CD14-positive monocyte (primary cell): ENCODE measurements around the gene MCC. TPM values are rescaled to one million over a fixed set of nuclear protein-coding genes. Genes with fewer than 3 reads are reported as not detected.

Source experiments
- DNase-seq, 3 donors: peaks; one replicate each; pipeline ENCODE4 v3.0.0-alpha.2; 2011 to 2022
- H2AFZ ChIP-seq: 2 replicates; pipeline ENCODE4 v1.6.0; 2012; ENCODE audit warnings: mild to moderate bottlenecking, low read depth, low read length, inconsistent platforms; ENCODE audit not compliant: insufficient read depth, poor library complexity, severe bottlenecking
- H3K27ac ChIP-seq, 2 donors: 1 replicate in 1 of 2; 2 replicates in 1 of 2; pipeline ENCODE4 v1.5.1; 2012 to 2013; ENCODE audit warnings: low read length in 2 of 2, control low read depth in 1 of 2, inconsistent platforms in 1 of 2, low read depth in 1 of 2, mild to moderate bottlenecking in 1 of 2
- H3K27me3 ChIP-seq, 2 donors: one replicate each; pipeline versions ENCODE4 v1.6.0 to v1.6.1; 2011 to 2013; ENCODE audit warnings: low read length in 2 of 2; ENCODE audit not compliant: control insufficient read depth in 2 of 2, insufficient read depth in 2 of 2
- H3K36me3 ChIP-seq, 2 donors: replicated peaks in 1 of 2; 1 replicate in 1 of 2; 2 replicates in 1 of 2; pipeline versions ENCODE4 v1.5.1 to v1.6.1; 2012 to 2013; ENCODE audit warnings: low read length in 2 of 2, control low read depth in 1 of 2, inconsistent platforms in 1 of 2, mild to moderate bottlenecking in 1 of 2; ENCODE audit not compliant: insufficient read depth in 2 of 2, control insufficient read depth in 1 of 2
- H3K4me1 ChIP-seq, 2 donors: 1 replicate in 1 of 2; 2 replicates in 1 of 2; pipeline versions ENCODE4 v1.5.1 to v1.6.1; 2012 to 2013; ENCODE audit warnings: low read length in 2 of 2, control low read depth in 1 of 2, inconsistent platforms in 1 of 2, mild to moderate bottlenecking in 1 of 2, moderate library complexity in 1 of 2; ENCODE audit not compliant: insufficient read depth in 2 of 2, control insufficient read depth in 1 of 2
- H3K4me2 ChIP-seq: replicated peaks from 2 replicates; pipeline ENCODE3; 2012; ENCODE audit warnings: low read length, moderate library complexity, mild to moderate bottlenecking; ENCODE audit not compliant: poor library complexity, severe bottlenecking; ENCODE audit errors: extremely low read depth
- H3K4me3 ChIP-seq, 3 experiments: fragments of 200-600 bp in 1 of 3; sonication (generic) in 1 of 3; replicated peaks in 1 of 3; 1 replicate in 2 of 3; 2 replicates in 1 of 3; pipeline ENCODE4 v1.5.1; 2011 to 2013; ENCODE audit warnings: low read length in 3 of 3, mild to moderate bottlenecking in 3 of 3, control low read depth in 2 of 3, low read depth in 2 of 3, inconsistent platforms in 1 of 3, moderate library complexity in 1 of 3
- H3K79me2 ChIP-seq: 2 replicates; pipeline ENCODE4 v1.6.0; 2012; ENCODE audit warnings: mild to moderate bottlenecking, control low read depth, inconsistent platforms, low read length, moderate library complexity; ENCODE audit not compliant: insufficient read depth
- H3K9ac ChIP-seq: 2 replicates; pipeline ENCODE4 v1.6.0; 2017; ENCODE audit warnings: low read length, mild to moderate bottlenecking; ENCODE audit not compliant: insufficient read depth, poor library complexity, severe bottlenecking
- H3K9me3 ChIP-seq, 2 donors: replicated peaks in 1 of 2; 1 replicate in 1 of 2; 2 replicates in 1 of 2; pipeline versions ENCODE4 v1.5.1 to v1.6.1; 2012 to 2013; ENCODE audit warnings: low read length in 2 of 2, control low read depth in 1 of 2; ENCODE audit not compliant: control insufficient read depth in 1 of 2, insufficient read depth in 1 of 2
- H4K20me1 ChIP-seq: 2 replicates; pipeline ENCODE4 v1.6.0; 2012; ENCODE audit warnings: mild to moderate bottlenecking, low read length, control low read depth, moderate library complexity; ENCODE audit not compliant: insufficient read depth
- H3K27ac Mint-ChIP-seq, 7 donors: one replicate each; pipeline ENCODE4 v1.8.0; 2020; ENCODE audit warnings: mild to moderate bottlenecking in 7 of 7, mixed read lengths in 7 of 7, moderate library complexity in 6 of 7, inconsistent platforms in 2 of 7
- H3K27me3 Mint-ChIP-seq, 3 donors: one replicate each; pipeline ENCODE4 v1.8.0; 2021 to 2022; ENCODE audit warnings: low read depth in 3 of 3, mild to moderate bottlenecking in 3 of 3, mixed read lengths in 3 of 3, moderate library complexity in 3 of 3, inconsistent platforms in 1 of 3
- H3K36me3 Mint-ChIP-seq, 2 donors: one replicate each; pipeline ENCODE4 v1.8.0; 2020; ENCODE audit warnings: mixed read lengths in 2 of 2, inconsistent platforms in 1 of 2, mild to moderate bottlenecking in 1 of 2
- H3K4me1 Mint-ChIP-seq: one replicate; pipeline ENCODE4 v1.8.0; 2020; ENCODE audit warnings: mild to moderate bottlenecking, mixed read lengths
- H3K4me3 Mint-ChIP-seq, 2 donors: one replicate each; pipeline ENCODE4 v1.8.0; 2020; ENCODE audit warnings: mild to moderate bottlenecking in 2 of 2, mixed read lengths in 2 of 2, moderate library complexity in 1 of 2
- H3K9me3 Mint-ChIP-seq, 7 donors: one replicate each; pipeline ENCODE4 v1.8.0; 2020 to 2022; ENCODE audit warnings: mixed read lengths in 7 of 7, mild to moderate bottlenecking in 6 of 7, moderate library complexity in 6 of 7, inconsistent platforms in 2 of 7
- WGBS: methylation state at CpG from one replicate; pipeline ENCODE4 v1.1.5; 2013; ENCODE audit warnings: missing lambda C conversion rate; ENCODE audit not compliant: insufficient coverage; 5-methylcytosine and 5-hydroxymethylcytosine counted together
- intact Hi-C, 2 donors: fragments of 100-400 bp; cut with micrococcal nuclease; formaldehyde crosslinking; loops; one replicate each; pipeline versions ENCODE4 v1.15.0 to v1.15.1; 2023
- polyA plus RNA-seq, 3 donors: library from polyadenylated mRNA; depleted of rRNA in 1 of 3; unstranded in 2 of 3; stranded (reverse) in 1 of 3; fragments of 300-500 nt in 2 of 3; fragments of >200 nt in 1 of 3; fragmentation: Illumina TruSeq in 2 of 3; gene quantifications; 1 replicate in 2 of 3; 2 replicates in 1 of 3; pipeline ENCODE4 v1.2.3, GENCODE V29; 2012 to 2021
- TF ChIP-seq, protein P1 (sequence below): fragments of 200-600 bp; IDR thresholded peaks from one replicate; pipeline ENCODE4 v1.8.0; 2022; ENCODE audit warnings: antibody characterized with exemption, mild to moderate bottlenecking

MCC gene
- polyA plus RNA-seq, 3 donors = 0.09 TPM; not detected in 2

DNA sequence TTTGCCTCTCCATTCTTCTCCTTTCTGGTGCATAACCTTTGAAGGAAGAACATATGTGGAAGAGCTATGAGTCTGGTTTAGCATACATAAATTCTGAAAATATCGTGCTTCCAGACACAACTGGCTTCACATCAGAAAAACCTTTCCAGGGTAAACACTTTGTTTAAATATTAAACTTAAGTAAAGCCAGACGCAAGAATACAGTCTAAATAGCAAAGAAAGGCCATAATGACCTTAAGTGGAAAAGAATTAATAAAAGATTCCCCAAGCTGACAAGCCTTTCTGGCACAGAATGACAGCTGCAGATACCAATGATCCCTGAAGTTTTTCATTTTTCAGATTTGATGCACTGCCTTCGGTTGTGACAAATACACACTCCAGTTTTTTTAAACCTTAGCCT lies 40.0 kb downstream of the MCC start:
- peaks cover 0 to 18% (median 2%) of the 10 kb centered on the region in 7 donors for H3K9me3 Mint-ChIP-seq
- intact Hi-C loops = no loop called here
- no peaks in the 10 kb centered on the region for H3K79me2 ChIP-seq
- H3K27me3 Mint-ChIP-seq = peaks cover 9 to 38% (median 10%) of the 10 kb centered on the region in 3 donors
- no peaks in the 10 kb centered on the region for H4K20me1 ChIP-seq
- H3K36me3 ChIP-seq = no peaks in the 10 kb centered on the region
- no peak overlapping the region for H3K27ac Mint-ChIP-seq
- DNase-seq = no peak
- no peak overlapping the region for H2AFZ ChIP-seq
- H3K9me3 ChIP-seq = no peaks in the 10 kb centered on the region
- 100% methylated on average over 1 of the region's 3 CpGs for WGBS
- no peak overlapping the region for H3K27ac ChIP-seq
- no peak overlapping the region for H3K4me3 ChIP-seq
- H3K36me3 Mint-ChIP-seq = no peaks in the 10 kb centered on the region
- H3K4me1 ChIP-seq = no peaks in the 10 kb centered on the region
- H3K4me3 Mint-ChIP-seq = no peak overlapping the region
- no peak overlapping the region for H3K9ac ChIP-seq
- peaks cover 2% of the 10 kb centered on the region for H3K4me1 Mint-ChIP-seq
- peaks cover 6 to 21% of the 10 kb centered on the region in 2 donors for H3K27me3 ChIP-seq
- H3K4me2 ChIP-seq = no peak overlapping the region
- TF ChIP-seq, protein P1, sequence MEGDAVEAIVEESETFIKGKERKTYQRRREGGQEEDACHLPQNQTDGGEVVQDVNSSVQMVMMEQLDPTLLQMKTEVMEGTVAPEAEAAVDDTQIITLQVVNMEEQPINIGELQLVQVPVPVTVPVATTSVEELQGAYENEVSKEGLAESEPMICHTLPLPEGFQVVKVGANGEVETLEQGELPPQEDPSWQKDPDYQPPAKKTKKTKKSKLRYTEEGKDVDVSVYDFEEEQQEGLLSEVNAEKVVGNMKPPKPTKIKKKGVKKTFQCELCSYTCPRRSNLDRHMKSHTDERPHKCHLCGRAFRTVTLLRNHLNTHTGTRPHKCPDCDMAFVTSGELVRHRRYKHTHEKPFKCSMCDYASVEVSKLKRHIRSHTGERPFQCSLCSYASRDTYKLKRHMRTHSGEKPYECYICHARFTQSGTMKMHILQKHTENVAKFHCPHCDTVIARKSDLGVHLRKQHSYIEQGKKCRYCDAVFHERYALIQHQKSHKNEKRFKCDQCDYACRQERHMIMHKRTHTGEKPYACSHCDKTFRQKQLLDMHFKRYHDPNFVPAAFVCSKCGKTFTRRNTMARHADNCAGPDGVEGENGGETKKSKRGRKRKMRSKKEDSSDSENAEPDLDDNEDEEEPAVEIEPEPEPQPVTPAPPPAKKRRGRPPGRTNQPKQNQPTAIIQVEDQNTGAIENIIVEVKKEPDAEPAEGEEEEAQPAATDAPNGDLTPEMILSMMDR = no peak

DNA sequence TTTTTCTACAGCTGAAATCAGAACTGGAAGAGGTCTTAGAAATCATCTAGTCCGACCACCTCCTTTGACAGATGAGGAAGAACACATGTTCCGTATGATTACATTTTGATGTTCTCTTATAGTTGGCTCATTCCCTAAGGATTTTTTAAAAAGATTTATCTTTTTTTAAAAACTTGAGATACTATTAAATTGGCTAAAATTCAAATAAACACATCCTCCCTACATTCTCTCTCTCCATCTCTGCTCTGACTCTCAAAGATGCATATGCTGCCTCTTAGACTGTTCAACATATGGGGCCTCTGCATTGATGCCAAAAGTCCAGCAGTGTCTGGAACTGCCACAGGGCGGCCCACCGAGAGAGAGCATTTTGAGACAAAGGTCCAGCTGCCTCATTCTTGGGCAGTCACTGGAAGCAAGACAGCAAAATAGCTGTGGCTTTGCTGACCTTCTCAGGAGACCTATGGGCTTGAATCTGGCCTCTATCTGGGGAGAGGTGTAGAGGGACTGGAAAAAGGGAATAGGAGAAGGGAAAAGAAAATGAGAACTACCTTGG lies 40.7 kb downstream of the MCC start:
- H3K27me3 Mint-ChIP-seq = peaks cover 9 to 43% (median 10%) of the 10 kb centered on the region in 3 donors
- DNase-seq = no peak
- WGBS = 68% methylated on average over 2 of the region's 4 CpGs

More for the DNA sequence above, 40.7 kb downstream of the MCC start:
- Histone ChIP-seq H3K4me2 (no peak overlapping the region), H3K4me1 (no peaks in the 10 kb centered on the region), H2AFZ (no peak overlapping the region), H3K79me2 (no peaks in the 10 kb centered on the region), H3K9me3 (no peaks in the 10 kb centered on the region), H3K27me3 (peaks cover 6 to 21% of the 10 kb centered on the region in 2 donors), H4K20me1 (no peaks in the 10 kb centered on the region), H3K4me3 (no peak overlapping the region), H3K36me3 (no peaks in the 10 kb centered on the region), H3K9ac (no peak overlapping the region), H3K27ac (no peak overlapping the region)
- Mint-ChIP-seq H3K4me1 (peaks cover 2% of the 10 kb centered on the region), H3K36me3 (no peaks in the 10 kb centered on the region), H3K27ac (no peak overlapping the region), H3K4me3 (no peak overlapping the region), H3K9me3 (peaks cover 0 to 18% (median 5%) of the 10 kb centered on the region in 7 donors)
- TF ChIP-seq, protein P1 = no peak
- intact Hi-C loops = no loop called here
